Large intestine (tissue), 3 donors: ENCODE results near the gene DAPK3. TPM values are rescaled to one million over a fixed set of nuclear protein-coding genes. Genes with fewer than 3 reads are reported as not detected.
"Not testable (repeated sequence)": the region's sequence is repeated elsewhere in the genome, so short reads cannot be mapped to it uniquely, and the experiment has no call there.

ENCODE experiments used
- DNase-seq, 2 donors: peaks; one replicate each; pipeline versions ENCODE4 v3.0.0 to v3.0.0-alpha.2; 2013
- H3K27ac ChIP-seq: one replicate; pipeline ENCODE4 v1.5.1; 2013; ENCODE audit warnings: low read length
- H3K27me3 ChIP-seq: 2 replicates; pipeline ENCODE4 v1.6.1; 2013; ENCODE audit warnings: low read length; ENCODE audit not compliant: control insufficient read depth, insufficient read depth
- H3K36me3 ChIP-seq: 2 replicates; pipeline ENCODE4 v1.6.1; 2013; ENCODE audit warnings: low read length; ENCODE audit not compliant: control insufficient read depth, insufficient read depth
- H3K4me1 ChIP-seq: one replicate; pipeline ENCODE4 v1.6.1; 2013; ENCODE audit warnings: low read length; ENCODE audit not compliant: control insufficient read depth, insufficient read depth
- H3K4me3 ChIP-seq: one replicate; pipeline ENCODE4 v1.5.1; 2013; ENCODE audit warnings: low read length
- H3K9me3 ChIP-seq: one replicate; pipeline ENCODE4 v1.6.1; 2013; ENCODE audit warnings: mild to moderate bottlenecking, low read depth, low read length, moderate library complexity; ENCODE audit not compliant: control insufficient read depth
- WGBS: methylation state at CpG from one replicate; pipeline ENCODE4 v1.1.5; 2013; ENCODE audit warnings: low lambda C conversion rate; ENCODE audit not compliant: insufficient coverage; 5-methylcytosine and 5-hydroxymethylcytosine counted together
- polyA plus RNA-seq: library from polyadenylated mRNA; unstranded; fragments of 120-200 nt; gene quantifications from one replicate; pipeline ENCODE4 v1.2.1, GENCODE V29; 2013

DAPK3 gene
- polyA plus RNA-seq, 1 donor: 52.9 TPM

DNA sequence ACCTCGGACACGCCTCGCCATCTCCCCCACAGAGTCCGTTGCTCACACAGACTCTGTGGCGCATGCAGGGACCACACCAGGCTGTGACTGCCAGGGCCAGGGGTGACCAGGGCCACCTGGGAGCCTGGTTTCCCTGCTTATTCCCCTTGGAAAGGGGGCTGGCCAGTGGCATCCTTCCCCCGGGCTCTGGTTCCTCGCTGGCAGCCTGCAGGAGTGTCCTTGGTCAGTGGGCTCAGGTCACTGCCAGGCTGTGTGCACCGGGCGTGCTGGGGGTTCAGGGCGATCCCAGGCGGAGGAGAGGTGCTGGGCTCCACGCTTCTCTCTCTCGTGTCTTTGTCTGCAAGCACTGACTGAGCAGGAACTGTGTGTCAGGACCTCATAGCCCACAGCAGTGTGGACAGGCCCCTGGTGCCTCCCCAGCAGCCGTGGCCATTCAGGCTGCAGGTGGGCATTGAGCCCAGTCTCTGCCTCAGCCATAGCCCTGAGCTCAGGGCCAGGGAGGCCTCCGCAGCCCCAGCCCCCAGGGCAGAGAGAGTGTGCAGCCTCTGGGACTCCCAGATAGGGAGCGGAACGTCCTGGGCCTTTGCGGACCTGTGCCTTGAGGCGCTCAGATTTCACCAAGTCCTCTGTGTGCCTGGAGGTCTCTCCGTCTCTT lies 43.1 kb upstream of the DAPK3 start:
- no peaks in the 10 kb centered on the region for H3K27me3 ChIP-seq
- no CpG with 5 or more reads among the region's 20 CpGs for WGBS
- no peak overlapping the region for H3K4me3 ChIP-seq
- peaks cover 41% of the 10 kb centered on the region for H3K4me1 ChIP-seq
- DNase-seq: no peak
- no peaks in the 10 kb centered on the region for H3K9me3 ChIP-seq
- H3K36me3 ChIP-seq: peaks cover 64% of the 10 kb centered on the region
- no peak overlapping the region for H3K27ac ChIP-seq

GRCh38 chr19:4012975-4013634 lies 42.2 kb upstream of the DAPK3 start:
- no peak for DNase-seq
- Histone ChIP-seq H3K36me3 (peaks cover 64% of the 10 kb centered on the region), H3K4me3 (no peak overlapping the region), H3K9me3 (no peaks in the 10 kb centered on the region), H3K4me1 (peaks cover 48% of the 10 kb centered on the region), H3K27me3 (no peaks in the 10 kb centered on the region), H3K27ac (no peak overlapping the region)
- no CpG with 5 or more reads among the region's 33 CpGs for WGBS

- H3K4me1 ChIP-seq: peaks cover 48% of the 10 kb centered on the region
- no peak overlapping the region for H3K27ac ChIP-seq
- no peaks in the 10 kb centered on the region for H3K9me3 ChIP-seq
- peak in 1 of 2 donors; percentile 65 for DNase-seq
- WGBS: no CpG with 5 or more reads among the region's 27 CpGs
- H3K36me3 ChIP-seq: peaks cover 57% of the 10 kb centered on the region
- no peak overlapping the region for H3K4me3 ChIP-seq
- no peaks in the 10 kb centered on the region for H3K27me3 ChIP-seq
Observed at GRCh38 chr19:4012092-4012974, 41.4 kb upstream of the DAPK3 start.

GRCh38 chr19:4011430-4011829 lies 40.5 kb upstream of the DAPK3 start:
- peaks cover 48% of the 10 kb centered on the region for H3K4me1 ChIP-seq
- not testable (repeated sequence) for H3K27ac ChIP-seq

DNA sequence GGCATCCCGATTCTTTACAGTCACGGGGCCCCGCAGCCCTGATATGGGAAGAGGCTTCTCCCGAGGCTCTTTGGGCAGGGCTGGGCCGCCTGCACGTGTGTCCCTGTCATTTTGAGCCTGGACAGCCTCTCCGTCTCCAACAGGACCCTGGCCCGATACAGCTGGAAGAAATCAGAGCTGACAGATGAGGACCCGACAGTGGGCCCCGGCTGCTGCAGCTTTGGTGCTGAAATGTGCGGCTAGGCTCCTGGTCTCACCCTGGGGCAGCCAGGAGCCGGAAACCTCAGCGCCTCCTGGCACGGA lies 39.9 kb upstream of the DAPK3 start:
- peaks cover 41% of the 10 kb centered on the region for H3K36me3 ChIP-seq
- H3K4me3 ChIP-seq: no peak overlapping the region

More at GRCh38 chr19:4011430-4011829, 40.5 kb upstream of the DAPK3 start:
- no CpG with 5 or more reads among the region's 6 CpGs for WGBS
- not testable (repeated sequence) for H3K4me3 ChIP-seq, H3K27me3 ChIP-seq, H3K9me3 ChIP-seq, DNase-seq
- H3K36me3 ChIP-seq: peaks cover 48% of the 10 kb centered on the region

DNA sequence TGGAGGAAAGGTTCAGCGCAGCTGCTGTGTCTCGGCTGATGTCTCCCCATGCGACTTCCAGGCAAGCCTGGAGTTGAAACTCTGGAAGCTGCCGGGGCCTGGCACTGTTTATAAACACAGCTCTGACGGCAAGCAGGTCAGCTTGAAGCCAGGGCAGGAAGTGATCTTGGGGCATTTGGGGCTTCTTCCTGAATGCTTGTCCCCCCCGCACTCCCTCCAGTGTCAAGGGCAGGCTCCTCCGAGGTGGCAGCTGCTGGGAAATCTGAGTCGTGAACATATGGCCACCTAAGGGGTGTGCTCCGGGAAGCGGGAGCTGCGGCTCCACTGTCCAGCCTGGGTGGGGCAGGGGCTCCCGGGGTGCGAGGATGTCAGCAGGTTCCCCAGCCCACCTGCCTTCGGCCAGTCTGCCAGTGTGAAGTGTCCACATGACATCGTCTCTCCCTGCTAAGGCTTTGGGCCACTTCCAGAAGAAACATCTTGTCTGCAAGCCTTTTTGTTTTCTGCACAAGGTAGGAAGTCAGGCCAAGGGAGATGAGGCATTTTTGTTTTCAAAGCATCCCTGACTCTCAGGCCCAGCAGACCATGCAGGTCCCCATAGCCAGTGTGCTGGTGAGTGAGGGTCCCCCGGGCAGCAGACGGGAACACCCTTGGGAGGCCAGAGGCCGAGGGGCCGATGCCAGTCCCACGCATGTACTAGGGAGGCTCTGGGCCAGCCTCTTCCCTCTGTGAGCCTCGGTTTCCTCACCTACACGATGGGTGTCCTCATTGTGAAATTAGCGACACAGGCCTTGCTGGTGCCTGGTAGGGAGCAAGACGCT lies 39.3 kb upstream of the DAPK3 start:
- H3K4me3 ChIP-seq: peak overlapping the region; percentile 0
- H3K36me3 ChIP-seq: peaks cover 37% of the 10 kb centered on the region
- H3K9me3 ChIP-seq: no peaks in the 10 kb centered on the region
- no peaks in the 10 kb centered on the region for H3K27me3 ChIP-seq
- WGBS: no CpG with 5 or more reads among the region's 24 CpGs
- H3K27ac ChIP-seq: no peak overlapping the region
- no peak for DNase-seq
- peaks cover 38% of the 10 kb centered on the region for H3K4me1 ChIP-seq

More for the DNA sequence above, 39.9 kb upstream of the DAPK3 start:
- Histone ChIP-seq H3K27me3 (no peaks in the 10 kb centered on the region), H3K9me3 (no peaks in the 10 kb centered on the region), H3K4me1 (peaks cover 44% of the 10 kb centered on the region), H3K27ac (no peak overlapping the region)
- WGBS: no CpG with 5 or more reads among the region's 14 CpGs
- no peak for DNase-seq

DNA sequence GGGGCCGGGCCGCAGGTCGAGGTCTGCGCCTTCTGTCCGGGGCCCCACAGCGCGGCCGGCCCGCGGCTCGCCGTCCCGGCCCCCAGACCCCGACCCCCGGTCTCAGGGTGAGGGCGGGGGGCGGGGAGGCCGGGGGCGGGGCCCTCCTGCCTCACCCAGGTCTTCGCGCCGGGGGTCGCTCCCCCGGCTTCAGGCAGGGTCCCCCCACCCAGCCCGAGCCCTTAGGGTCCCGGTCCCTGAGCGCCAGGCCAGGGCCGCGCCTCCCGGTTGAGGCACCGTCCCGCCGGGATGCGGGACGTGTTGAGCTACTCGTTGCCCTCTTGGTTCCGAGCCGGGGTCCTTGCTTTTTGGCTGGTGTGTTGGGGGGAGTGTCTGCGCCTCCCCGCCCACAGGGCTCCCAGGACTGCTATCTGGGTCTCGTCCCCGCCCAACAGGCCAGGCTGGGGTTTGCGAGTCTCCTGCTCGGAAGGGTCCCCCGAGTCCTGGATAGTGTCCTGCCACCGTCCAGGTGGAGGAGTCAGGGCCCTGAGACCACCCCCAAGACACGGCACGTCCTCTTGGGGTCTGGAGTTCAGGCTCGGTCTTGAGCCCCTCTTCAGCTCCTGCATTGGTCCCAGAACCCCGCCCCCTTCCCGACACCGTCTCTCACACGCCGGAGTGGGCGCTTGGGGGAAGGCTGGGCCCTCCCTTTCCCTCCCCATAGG lies 37.1 kb upstream of the DAPK3 start:
- DNase-seq: peak in 1 of 2 donors; percentile 42
- WGBS: no CpG with 5 or more reads among the region's 55 CpGs
- peaks cover 32% of the 10 kb centered on the region for H3K4me1 ChIP-seq
- peaks cover 15% of the 10 kb centered on the region for H3K36me3 ChIP-seq
- H3K27ac ChIP-seq: no peak overlapping the region
- H3K4me3 ChIP-seq: peak overlapping the region; percentile 98
- no peaks in the 10 kb centered on the region for H3K9me3 ChIP-seq
- no peaks in the 10 kb centered on the region for H3K27me3 ChIP-seq

DNA sequence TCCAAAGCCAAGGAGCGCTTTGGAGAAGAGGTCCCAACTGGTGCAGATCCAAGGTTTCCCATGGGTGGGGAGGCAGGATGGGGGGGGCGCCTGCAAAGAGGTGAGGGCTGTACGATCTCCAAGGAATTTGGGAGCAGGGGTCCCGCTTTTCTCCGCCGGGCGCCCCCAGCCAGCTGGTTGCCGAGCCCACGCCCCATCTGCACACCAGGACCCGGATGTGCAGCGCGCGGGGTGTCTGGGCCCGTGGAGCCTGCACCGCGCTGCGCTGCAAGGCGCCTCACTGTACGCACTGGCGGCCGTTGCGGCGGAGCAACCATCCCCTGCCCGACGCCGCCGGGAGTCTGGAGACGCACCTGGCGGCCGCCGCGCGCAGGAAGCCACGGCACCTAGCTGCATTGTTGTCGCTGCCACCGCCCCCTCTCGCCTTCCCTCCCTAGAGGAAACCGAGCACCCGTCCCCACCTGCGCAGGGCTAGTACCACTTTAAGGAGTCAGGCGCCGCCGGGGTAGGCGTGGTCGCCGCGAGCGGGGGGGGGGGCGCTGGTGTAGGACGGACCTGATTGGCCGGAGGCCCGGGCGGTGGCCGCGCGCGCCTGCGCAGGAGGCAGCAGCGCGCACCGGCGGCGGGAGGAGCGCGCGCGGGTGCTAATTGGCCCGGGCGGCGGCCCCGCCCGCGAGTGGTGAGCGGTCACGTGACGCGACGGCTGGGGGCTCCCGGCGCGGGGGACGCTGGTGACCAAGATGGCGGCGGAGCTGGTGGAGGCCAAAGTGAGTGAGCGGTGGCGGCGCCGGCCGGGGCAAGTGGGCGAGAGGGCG lies 36.3 kb upstream of the DAPK3 start, which contains the start of gene PIAS4:
Gene PIAS4, plus strand, starts transcription at position 716 of the 815 bp plus-strand sequence. Its CDS starts 25 bp downstream, at position 741.
- Histone ChIP-seq H3K27me3 (no peaks in the 10 kb centered on the region), H3K4me3 (peak within 1 kb of the TSS; percentile 98), H3K9me3 (no peaks in the 10 kb centered on the region), H3K27ac (peak within 1 kb of the TSS; percentile 87), H3K36me3 (peaks cover 11% of the 10 kb centered on the region), H3K4me1 (peaks cover 30% of the 10 kb centered on the region)
- no CpG with 5 or more reads among the region's 91 CpGs for WGBS
- DNase-seq: peak; percentile 97 to 99

DNA sequence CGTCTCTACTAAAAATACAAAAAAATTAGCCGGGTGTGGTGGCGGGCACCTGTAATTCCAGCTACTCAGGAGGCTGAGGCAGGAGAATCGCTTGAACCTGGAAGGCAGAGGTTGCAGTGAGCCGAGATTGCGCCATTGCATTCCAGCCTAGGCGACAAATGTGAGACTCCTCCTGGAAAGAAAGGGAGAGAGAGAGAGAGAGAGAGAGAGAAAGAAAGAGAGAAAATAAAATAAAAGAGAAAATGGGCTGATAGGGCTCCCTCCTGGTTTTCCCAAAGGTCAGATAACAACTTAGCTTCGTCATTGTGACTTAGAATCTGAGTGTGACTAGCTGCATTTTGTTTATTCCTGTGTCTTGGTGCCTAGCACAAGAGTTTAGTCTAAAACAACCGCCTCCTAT lies 34.5 kb upstream of the DAPK3 start:
- H3K27me3 ChIP-seq, H3K4me3 ChIP-seq, DNase-seq, H3K36me3 ChIP-seq, H3K9me3 ChIP-seq, H3K27ac ChIP-seq: not testable (repeated sequence)
- 100% methylated on average over 1 of the region's 9 CpGs for WGBS
- H3K4me1 ChIP-seq: peaks cover 19% of the 10 kb centered on the region
